ENCODE data around the gene TUBD1.

TUBD1 gene

DNA sequence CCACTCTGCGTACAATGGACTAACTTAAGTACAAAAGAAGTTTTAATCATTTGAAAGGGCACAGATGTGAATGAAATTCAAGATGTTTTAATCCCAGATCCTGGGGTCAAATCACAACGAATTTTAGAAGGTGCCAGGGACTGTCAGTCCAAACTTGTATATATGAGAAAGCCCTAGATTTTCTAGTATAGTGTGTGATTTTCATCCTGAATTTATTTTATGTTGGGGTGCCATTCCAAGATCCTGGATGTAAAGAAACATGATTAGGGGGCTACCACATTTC, 64.3 kb downstream of the TUBD1 start:
- DNase-seq (ENCODE audit: extremely low read depth in 1 of 2, low read depth in 1 of 2), result no peak

DNA sequence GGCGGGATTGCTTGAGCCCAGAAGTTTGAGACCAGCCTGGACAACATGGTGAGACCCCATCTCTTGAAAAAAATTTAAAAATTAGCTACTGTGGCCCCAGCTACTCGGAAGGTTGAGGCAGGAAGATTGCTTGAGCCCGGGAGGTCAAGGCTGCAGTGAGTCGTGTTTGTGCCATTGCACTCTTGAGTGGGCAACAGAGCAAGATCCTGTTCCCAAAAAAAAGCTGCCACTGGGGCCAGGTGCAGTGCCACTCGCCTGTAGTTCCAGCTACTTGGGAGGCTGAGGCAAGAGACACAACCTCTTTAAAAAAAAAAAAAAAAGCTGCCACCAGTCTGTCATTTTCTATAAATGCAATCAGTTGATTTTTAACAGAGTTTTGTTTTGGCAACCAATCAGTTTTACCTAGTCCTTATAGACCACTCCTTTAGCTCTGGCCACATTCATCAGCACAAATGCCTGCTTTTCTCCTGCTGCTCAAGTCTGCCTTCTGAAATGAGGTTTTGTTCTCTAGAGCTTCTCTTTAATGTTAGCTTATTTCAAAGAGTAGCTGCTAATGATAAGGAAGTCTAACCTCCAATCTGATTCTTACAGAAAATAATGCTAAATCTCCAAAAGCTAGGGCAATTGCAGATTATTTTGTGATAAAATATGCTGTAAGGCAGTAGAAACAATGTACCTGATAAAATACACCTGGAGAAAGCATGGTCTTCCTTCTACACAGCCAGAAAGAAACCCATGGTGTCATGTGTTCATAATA, 64.8 kb downstream of the TUBD1 start:
- DNase-seq (ENCODE audit: extremely low read depth in 1 of 2, low read depth in 1 of 2), result no peak

DNA sequence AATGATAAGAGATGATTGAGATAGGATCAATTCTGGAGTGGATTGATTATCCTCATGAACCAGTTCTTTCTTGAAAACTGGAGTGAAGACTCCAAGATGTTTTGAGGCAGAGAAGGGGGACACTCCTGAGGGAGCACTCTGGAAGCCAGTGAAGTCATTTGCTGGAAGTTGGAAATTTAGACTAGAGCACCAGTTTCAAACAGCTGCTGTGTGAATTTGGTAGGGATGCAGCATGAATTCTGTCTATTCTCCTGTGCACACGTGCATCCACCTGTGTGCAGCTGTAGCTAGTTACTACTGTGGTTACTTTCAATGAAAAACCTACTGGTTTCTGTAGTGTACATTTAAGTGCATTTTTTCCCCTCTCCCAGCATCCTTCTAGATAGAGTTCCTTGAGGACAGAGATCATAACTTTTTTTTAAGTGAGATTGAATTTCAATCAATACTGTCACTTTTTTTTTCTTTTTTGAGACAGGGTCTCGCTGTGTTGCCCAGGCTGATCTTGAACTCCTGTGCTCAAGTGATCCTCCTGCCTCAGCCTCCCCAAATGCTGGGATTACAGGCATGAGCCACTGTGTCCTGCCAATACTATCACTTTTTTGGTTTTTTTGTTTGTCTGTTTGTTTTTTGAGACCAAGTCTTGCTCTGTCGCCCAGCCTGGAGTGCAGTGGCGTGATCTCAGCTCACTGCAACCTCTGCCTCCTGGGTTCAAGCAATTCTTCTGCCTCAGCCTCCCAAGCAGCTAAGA, 65.9 kb downstream of the TUBD1 start:
- no peak for DNase-seq (ENCODE audit: extremely low read depth in 1 of 2, low read depth in 1 of 2)

DNA sequence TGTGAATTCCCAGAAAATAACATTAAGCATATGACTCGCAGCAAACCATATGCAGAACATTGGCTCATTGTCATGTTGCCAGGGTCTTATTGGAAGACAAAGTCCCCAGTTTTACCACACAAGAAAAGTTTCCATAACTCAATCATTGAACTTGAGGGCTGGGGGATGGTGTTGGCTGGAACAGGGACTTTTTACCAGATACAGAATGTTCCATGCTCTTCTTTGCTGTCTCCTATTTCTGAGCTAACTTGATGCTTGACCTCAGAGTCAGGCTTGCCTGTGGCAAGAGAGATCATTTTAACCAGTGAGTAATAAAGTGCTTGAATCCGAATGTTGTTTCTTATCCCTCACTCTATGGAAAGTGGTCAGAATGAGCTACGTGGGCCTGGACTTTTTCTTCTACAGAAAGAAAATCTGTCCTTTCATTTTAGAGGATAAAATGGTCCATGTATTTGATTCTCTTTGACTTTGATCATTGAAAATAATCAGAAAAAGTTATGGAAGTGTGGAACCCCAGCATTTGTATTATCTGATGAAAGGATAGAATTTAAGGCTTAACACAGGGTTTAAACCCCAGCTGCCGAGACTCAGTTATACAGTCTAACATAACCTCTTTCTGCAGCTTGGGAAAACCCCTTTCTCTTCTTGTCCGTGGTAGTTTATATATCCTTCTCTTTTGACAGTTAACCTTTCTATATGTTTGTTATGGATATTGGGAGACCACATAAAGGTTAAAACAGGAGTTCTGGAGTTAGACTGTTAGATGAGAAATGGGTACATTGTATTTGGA, 67.0 kb downstream of the TUBD1 start:
- DNase-seq (ENCODE audit: extremely low read depth in 1 of 2, low read depth in 1 of 2), result no peak

DNA sequence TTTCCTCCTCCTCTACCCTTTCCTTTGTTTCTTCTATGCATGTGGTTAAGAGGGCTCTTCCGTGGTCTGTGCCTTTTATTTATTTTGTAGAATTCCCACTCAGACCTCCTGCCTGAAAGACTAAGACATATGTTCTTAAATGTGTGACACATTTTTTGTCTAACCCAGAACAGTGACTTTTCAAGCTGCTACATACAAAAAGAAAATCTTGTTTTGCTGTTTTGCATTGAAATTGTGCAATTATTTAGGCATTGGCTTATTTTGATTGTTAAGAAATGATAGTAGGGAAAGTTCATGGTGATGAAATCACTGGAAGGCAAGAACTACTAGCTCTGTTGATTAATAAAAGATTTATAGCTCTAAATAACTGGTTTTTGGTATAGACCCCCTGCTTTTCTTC, 76.8 kb downstream of the TUBD1 start:
- DNase-seq (ENCODE audit: extremely low read depth in 1 of 2, low read depth in 1 of 2), result no peak

DNA sequence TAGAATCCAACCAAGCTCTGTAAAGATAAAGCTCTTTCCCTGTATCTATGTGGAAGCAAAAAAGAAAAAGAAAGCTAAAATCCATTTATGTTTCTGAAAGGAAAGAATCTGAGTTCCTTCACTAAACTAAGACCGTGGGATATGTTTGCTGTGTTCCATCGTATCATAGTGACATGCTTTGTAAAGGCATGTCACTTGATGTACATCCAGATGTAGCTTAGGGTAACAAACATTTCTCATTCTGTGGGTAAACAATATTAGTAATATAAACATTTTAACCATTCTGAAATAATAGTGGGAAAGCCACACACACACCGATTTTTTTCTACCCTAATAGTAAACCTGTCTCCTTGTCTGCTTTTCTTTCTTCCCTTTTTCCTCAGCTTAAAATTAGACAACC, 78.1 kb downstream of the TUBD1 start:
- no peak for DNase-seq (ENCODE audit: extremely low read depth in 1 of 2, low read depth in 1 of 2)

DNA sequence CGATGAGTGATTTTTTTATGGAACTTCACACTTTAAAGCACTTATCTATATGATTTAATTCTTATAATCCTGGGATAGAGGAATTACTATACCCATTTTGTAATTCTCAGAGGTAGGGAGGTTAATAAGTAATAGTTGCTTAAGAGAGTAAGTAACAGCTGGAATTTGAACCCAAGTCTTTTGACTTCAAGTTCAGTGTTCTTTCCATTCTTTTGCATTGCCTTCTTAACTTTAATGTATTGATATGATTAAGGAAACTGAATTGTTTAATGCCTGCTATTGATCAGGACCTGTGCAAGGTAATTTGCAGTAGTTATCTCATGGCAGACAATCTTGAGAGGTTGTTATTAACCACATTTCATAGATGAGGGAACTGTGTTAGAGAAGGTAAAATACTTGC, 78.5 kb downstream of the TUBD1 start:
- DNase-seq (ENCODE audit: extremely low read depth in 1 of 2, low read depth in 1 of 2), result no peak

DNA sequence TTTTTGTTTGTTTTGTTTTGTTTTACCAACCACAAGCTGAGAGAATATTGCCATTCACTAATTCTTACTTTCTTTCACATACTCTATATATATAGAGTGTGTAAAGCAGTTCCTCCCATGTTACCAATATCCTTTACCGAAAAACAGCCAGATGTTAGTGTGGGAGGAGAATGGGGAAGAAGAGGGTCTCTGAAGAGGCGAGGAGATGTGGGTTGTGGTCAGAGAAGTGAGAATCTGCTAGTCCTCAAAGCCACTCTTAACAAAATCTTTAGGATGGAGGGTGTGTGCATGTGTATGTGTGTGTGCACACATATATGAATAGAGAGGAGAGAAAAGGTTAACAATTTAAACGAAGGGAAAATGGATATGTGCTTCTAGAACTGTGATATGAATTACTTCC, 80.6 kb downstream of the TUBD1 start:
- no peak for DNase-seq (ENCODE audit: extremely low read depth in 1 of 2, low read depth in 1 of 2)

DNA sequence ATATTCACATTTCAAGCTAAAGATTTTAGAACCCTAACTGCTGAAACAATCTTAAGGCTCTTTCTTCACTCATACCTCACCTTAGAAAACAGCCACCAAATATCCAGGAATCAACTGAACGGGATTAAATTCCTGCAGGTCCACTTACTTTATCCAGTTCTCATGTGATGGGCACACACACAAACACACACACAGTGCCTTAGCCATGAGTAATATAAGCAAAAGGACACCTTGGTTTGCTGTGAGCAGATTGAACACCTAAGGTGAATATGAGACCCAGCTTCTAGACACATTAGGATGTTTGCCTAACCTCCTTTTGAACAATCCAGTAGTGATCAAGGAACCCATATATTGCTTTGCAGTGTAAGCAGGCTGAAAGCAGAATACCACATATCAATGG, 81.5 kb downstream of the TUBD1 start:
- DNase-seq (ENCODE audit: extremely low read depth in 1 of 2, low read depth in 1 of 2), result no peak

DNA sequence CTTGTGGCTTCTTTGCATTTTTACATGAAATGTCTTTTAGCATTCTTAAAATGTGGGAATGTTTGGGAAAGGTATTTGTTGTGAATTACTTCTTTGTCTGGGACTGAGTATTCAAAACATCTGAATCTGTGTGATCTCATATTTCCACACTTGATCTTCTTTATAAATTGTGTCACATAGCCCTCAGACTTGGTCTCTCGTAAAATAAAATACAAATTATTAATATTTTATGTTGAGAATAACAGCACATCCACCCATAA, 81.9 kb downstream of the TUBD1 start:
- DNase-seq (ENCODE audit: extremely low read depth in 1 of 2, low read depth in 1 of 2), result no peak

Measured in stimulated activated CD8-positive, alpha-beta memory T cell treated with anti-CD3 and anti-CD28 coated beads, Interleukin-7, amount 100 ng/mL, for 48 hours (primary cell).